Activated T-helper 2 cell treated with anti-CD3 and anti-CD28 coated beads, Interferon-gamma antibody, Interleukin-2, Interleukin-4, amounts not matched to agents 10 μg/mL and 5 μg/mL and 100 μg/mL, durations not matched to agents 14 hours and 24 hours and 36 hours (primary cell): Measurements from ENCODE around the gene SPARCL1. TPM values are rescaled to one million over a fixed set of nuclear protein-coding genes. Genes with fewer than 3 reads are reported as not detected.
"Not testable (repeated sequence)": the region's sequence is repeated elsewhere in the genome, so short reads cannot be mapped to it uniquely, and the experiment has no call there.

Experiments used
- DNase-seq: peaks from one replicate; pipeline ENCODE4 v3.0.0; 2021; ENCODE audit warnings: low spot score
- H3K27ac Mint-ChIP-seq: one replicate; pipeline ENCODE4 v1.8.0; 2021; ENCODE audit warnings: mixed read lengths
- H3K27me3 Mint-ChIP-seq: one replicate; pipeline ENCODE4 v1.8.0; 2021; ENCODE audit warnings: low read depth, mixed read lengths
- H3K36me3 Mint-ChIP-seq: one replicate; pipeline ENCODE4 v1.8.0; 2021; ENCODE audit warnings: low read depth, mixed read lengths
- H3K4me1 Mint-ChIP-seq: one replicate; pipeline ENCODE4 v1.8.0; 2021; ENCODE audit warnings: low read depth, mixed read lengths
- H3K4me3 Mint-ChIP-seq: one replicate; pipeline ENCODE4 v1.8.0; 2021; ENCODE audit warnings: low read depth, mild to moderate bottlenecking, moderate library complexity, mixed read lengths
- H3K9me3 Mint-ChIP-seq: one replicate; pipeline ENCODE4 v1.8.0; 2021; ENCODE audit warnings: mixed read lengths
- intact Hi-C: fragments of 100-400 bp; cut with micrococcal nuclease; formaldehyde crosslinking; loops from one replicate; pipeline ENCODE4 v1.15.1; 2023
- total RNA-seq: library from RNA; stranded (reverse); gene quantifications from 2 replicates; pipeline ENCODE4 v1.2.3, GENCODE V29; 2022

The SPARCL1 gene
- total RNA-seq, 1 donor from 2014 or later: not detected

DNA sequence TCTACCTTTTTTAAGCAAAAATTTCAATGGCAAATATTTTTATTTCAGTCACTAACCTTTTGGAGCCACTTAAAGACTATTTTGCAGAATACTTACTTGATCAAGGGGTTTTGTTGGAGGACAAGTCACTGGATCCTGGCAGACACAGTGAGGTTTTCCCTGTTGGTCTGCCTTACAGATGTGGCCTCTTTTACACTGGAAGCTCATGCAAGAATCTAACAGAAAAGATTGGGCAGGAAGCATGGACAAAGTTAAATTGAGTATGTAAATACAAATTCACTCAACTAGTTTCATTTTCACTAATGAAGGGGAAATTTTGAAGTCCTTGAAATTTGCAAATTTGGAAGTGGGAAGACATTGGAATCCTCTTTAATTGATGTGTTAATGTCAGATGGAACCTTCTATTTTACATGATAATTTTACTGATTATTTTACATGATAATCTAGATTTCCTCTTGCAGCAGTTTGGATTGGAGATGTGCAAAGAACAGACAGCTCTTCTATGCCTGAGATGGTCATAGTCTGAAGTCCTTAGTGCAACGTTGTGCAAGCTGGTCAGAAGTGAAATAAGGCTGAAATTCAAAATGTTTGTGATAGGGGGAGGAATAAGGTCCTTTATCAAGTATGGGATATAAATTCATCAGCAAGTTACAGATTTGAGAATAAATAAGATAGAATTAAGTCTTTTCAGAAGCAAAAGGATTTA is 38.4 kb downstream of the SPARCL1 start:
- Mint-ChIP-seq H3K9me3 (no peaks in the 10 kb centered on the region), H3K27me3 (peaks cover 5% of the 10 kb centered on the region), H3K4me1 (peaks cover 2% of the 10 kb centered on the region), H3K36me3 (no peaks in the 10 kb centered on the region), H3K27ac (no peak overlapping the region), H3K4me3 (no peak overlapping the region)
- DNase-seq: no peak
- intact Hi-C loops: no loop called here

- intact Hi-C loops: no loop called here
- H3K36me3 Mint-ChIP-seq: no peaks in the 10 kb centered on the region
- H3K9me3 Mint-ChIP-seq: no peaks in the 10 kb centered on the region
- H3K4me1 Mint-ChIP-seq: peaks cover 2% of the 10 kb centered on the region
- peaks cover 6% of the 10 kb centered on the region for H3K27me3 Mint-ChIP-seq
- no peak overlapping the region for H3K4me3 Mint-ChIP-seq
- DNase-seq: no peak
- H3K27ac Mint-ChIP-seq: no peak overlapping the region
Observed at GRCh38 chr4:87489678-87490077, 39.5 kb downstream of the SPARCL1 start.

DNA sequence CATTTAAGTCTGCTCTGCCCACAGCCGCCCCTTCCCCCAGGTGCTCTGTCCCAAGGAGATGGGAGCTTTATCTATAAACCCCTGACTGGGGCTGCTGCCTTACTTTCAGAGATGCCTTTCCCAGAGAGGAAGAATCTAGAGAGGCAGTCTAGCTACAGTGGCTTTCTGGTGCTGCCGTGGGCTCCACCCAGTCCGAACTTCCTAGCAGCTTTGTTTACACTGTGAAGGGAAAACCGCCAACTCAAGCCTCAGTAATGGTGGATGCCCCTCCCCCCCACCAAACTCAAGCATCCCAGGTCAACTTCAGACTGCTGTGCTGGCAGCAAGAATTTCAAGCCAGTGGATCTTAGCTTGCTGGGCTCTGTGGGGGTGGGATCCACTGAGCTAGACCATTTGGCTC is 40.5 kb downstream of the SPARCL1 start:
- H3K36me3 Mint-ChIP-seq, H3K9me3 Mint-ChIP-seq, H3K27ac Mint-ChIP-seq, H3K27me3 Mint-ChIP-seq, H3K4me1 Mint-ChIP-seq, DNase-seq, intact Hi-C loops, H3K4me3 Mint-ChIP-seq: not testable (repeated sequence)

DNA sequence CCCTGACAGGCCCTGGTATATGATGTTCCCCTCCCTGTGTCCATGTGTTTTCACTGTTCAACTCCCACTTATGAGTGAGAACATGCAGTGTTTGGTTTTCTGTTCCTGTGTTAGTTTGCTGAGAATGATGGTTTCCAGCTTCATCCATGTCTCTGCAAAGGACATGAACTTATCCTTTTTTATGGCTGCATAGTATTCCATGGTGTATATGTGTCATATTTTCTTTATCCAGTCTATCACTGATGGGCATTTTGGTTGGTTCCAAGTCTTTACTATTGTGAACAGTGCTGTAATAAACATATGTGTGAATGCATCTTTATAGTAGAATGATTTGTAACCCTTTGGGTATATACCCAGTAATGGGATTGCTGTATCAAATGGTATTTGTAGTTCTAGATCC is 45.9 kb downstream of the SPARCL1 start:
- H3K27me3 Mint-ChIP-seq, H3K27ac Mint-ChIP-seq, H3K4me3 Mint-ChIP-seq, H3K36me3 Mint-ChIP-seq, H3K4me1 Mint-ChIP-seq, H3K9me3 Mint-ChIP-seq, intact Hi-C loops, DNase-seq: not testable (repeated sequence)

DNA sequence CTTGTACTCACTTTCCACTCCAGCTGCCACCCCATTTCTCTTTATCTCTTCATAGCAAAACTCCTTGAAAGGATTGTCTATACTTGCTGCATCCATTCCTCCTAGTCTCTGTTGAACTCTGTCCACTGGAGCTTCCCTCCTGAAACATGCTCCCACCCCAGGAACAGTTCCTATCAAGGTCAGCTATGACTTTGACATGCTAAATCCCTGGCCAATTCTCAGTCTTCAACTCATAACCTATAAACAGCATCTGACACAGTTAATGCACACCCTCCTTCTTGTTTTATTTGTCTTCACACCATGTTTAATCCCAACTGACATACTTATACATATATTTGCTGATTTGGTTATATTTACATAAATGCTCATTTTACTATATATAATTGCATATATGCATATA is 47.8 kb downstream of the SPARCL1 start:
- peaks cover 6% of the 10 kb centered on the region for H3K27me3 Mint-ChIP-seq
- no peaks in the 10 kb centered on the region for H3K36me3 Mint-ChIP-seq
- no peak overlapping the region for H3K4me3 Mint-ChIP-seq
- H3K27ac Mint-ChIP-seq: no peak overlapping the region
- intact Hi-C loops: no loop called here
- no peaks in the 10 kb centered on the region for H3K4me1 Mint-ChIP-seq
- DNase-seq: no peak
- H3K9me3 Mint-ChIP-seq: no peaks in the 10 kb centered on the region

- H3K4me1 Mint-ChIP-seq: no peaks in the 10 kb centered on the region
- no peaks in the 10 kb centered on the region for H3K9me3 Mint-ChIP-seq
- no peak overlapping the region for H3K4me3 Mint-ChIP-seq
- H3K36me3 Mint-ChIP-seq: no peaks in the 10 kb centered on the region
- no peaks in the 10 kb centered on the region for H3K27me3 Mint-ChIP-seq
- intact Hi-C loops: no loop called here
- H3K27ac Mint-ChIP-seq: no peak overlapping the region
- DNase-seq: no peak
Observed at GRCh38 chr4:87478732-87479250, 50.4 kb downstream of the SPARCL1 start.

GRCh38 chr4:87476934-87477333 is 52.2 kb downstream of the SPARCL1 start:
- H3K27me3 Mint-ChIP-seq: no peaks in the 10 kb centered on the region
- H3K27ac Mint-ChIP-seq: no peak overlapping the region
- no peaks in the 10 kb centered on the region for H3K4me1 Mint-ChIP-seq
- H3K9me3 Mint-ChIP-seq: no peaks in the 10 kb centered on the region
- intact Hi-C loops: no loop called here
- DNase-seq: no peak
- no peak overlapping the region for H3K4me3 Mint-ChIP-seq
- H3K36me3 Mint-ChIP-seq: no peaks in the 10 kb centered on the region

DNA sequence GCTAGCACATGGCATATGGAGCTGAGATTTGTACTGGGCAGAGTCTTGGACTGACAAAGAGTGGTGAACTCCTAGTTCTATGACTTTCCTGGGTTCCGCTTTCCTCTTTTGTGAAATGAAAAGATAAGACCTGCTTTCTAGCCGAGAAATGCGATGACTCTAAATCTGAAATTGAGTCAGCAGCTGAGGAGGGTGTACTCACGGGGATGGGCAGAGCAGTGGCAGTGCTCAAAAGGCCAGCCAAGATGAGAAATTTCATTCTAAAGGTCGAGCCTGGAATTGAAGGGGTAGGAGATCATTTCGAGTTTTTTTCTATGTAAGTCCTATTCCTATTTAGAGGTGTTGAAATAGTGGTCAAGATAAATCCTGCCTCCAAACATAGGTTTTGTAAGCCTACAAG is 59.8 kb downstream of the SPARCL1 start:
- DNase-seq: no peak
- Mint-ChIP-seq H3K9me3 (no peaks in the 10 kb centered on the region), H3K27ac (no peak overlapping the region), H3K36me3 (no peaks in the 10 kb centered on the region), H3K4me3 (no peak overlapping the region), H3K4me1 (peaks cover 2% of the 10 kb centered on the region), H3K27me3 (no peaks in the 10 kb centered on the region)
- intact Hi-C loops: loop anchor here (5.0 kb wide), 2 partner anchors 77 to 197 kb away; partner anchors contain the start of gene HSD17B11

DNA sequence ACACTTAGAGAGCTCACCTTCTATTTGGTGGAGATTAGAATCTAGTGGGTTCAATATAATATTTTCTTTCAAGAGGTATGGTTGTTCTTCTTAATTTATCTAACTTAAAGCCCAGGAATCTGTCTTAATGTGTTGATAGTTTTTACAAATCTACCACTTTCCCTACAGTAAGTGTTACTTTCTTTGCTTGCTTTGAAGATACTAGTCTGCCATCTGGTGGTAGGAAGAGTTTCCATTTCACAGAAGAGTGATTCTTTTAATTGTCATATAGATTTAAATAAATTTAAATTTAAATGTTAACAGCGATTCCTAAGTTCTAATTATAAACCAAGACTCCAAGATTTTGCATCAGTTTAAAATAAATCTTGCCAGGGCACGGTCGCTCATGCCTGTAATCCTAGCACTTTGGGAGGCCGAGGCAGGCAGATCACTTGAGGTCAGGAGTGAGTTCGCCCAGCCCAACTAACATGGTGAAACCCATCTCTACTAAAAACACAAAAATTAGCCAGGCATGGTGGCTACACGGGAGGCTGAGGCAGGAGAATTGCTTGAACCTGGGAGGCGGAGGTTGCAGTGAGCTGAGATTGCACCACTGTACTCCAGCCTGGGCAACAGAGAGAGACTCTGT is 63.3 kb downstream of the SPARCL1 start:
- Mint-ChIP-seq H3K4me1 (peaks cover 2% of the 10 kb centered on the region), H3K27me3 (no peaks in the 10 kb centered on the region), H3K27ac (no peak overlapping the region), H3K36me3 (no peaks in the 10 kb centered on the region), H3K4me3 (no peak overlapping the region), H3K9me3 (no peaks in the 10 kb centered on the region)
- intact Hi-C loops: loop anchor here (1.0 to 5.0 kb wide), 4 partner anchors 74 to 315 kb away; partner anchors contain the start of gene HSD17B11
- no peak for DNase-seq

DNA sequence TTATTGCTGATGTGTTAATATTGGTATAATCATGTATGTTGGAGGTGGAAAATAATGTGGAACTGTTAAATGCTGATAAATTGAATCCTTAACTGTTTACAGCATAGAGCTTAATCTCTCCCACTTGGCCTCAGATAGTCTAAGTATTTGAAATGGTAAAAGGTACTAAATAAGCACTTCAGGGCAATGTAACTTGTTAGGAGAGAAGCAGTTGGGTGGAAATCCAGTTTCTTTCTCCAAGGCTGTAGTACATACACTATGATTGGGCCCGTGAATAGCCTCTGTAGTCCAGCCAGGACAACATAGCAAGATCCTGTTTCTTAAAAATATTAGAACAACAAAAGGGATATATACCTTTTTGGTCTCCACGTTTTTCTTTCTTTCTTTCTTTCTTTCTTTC is 67.1 kb downstream of the SPARCL1 start:
- Mint-ChIP-seq H3K4me3 (no peak overlapping the region), H3K9me3 (no peaks in the 10 kb centered on the region), H3K4me1 (no peaks in the 10 kb centered on the region), H3K27me3 (no peaks in the 10 kb centered on the region), H3K27ac (no peak overlapping the region), H3K36me3 (peaks cover 10% of the 10 kb centered on the region)
- intact Hi-C loops: no loop called here
- no peak for DNase-seq

GRCh38 chr4:87461281-87461700 is 67.9 kb downstream of the SPARCL1 start:
- intact Hi-C loops: no loop called here
- no peak for DNase-seq
- H3K4me1 Mint-ChIP-seq: no peaks in the 10 kb centered on the region
- no peaks in the 10 kb centered on the region for H3K27me3 Mint-ChIP-seq
- no peak overlapping the region for H3K27ac Mint-ChIP-seq
- H3K4me3 Mint-ChIP-seq: no peak overlapping the region
- H3K9me3 Mint-ChIP-seq: no peaks in the 10 kb centered on the region
- peaks cover 10% of the 10 kb centered on the region for H3K36me3 Mint-ChIP-seq

GRCh38 chr4:87458913-87459312 is 70.3 kb downstream of the SPARCL1 start:
- Mint-ChIP-seq H3K4me1 (no peaks in the 10 kb centered on the region), H3K9me3 (no peaks in the 10 kb centered on the region), H3K36me3 (peaks cover 10% of the 10 kb centered on the region), H3K27ac (no peak overlapping the region), H3K27me3 (no peaks in the 10 kb centered on the region), H3K4me3 (no peak overlapping the region)
- intact Hi-C loops: no loop called here
- no peak for DNase-seq

- peaks cover 8% of the 10 kb centered on the region for H3K36me3 Mint-ChIP-seq
- DNase-seq: no peak
- no peaks in the 10 kb centered on the region for H3K9me3 Mint-ChIP-seq
- intact Hi-C loops: no loop called here
- H3K4me1 Mint-ChIP-seq: no peaks in the 10 kb centered on the region
- H3K27ac Mint-ChIP-seq: no peak overlapping the region
- no peak overlapping the region for H3K4me3 Mint-ChIP-seq
- H3K27me3 Mint-ChIP-seq: no peaks in the 10 kb centered on the region
Observed at GRCh38 chr4:87451537-87451936, 77.6 kb downstream of the SPARCL1 start.
